Measurements from ENCODE around the gene CCDC71L.

GRCh38 chr7:106693677-106694353 lies 32.9 kb upstream of the CCDC71L start:
- TF ChIP-seq CTCF (IDR thresholded peaks at IDR 0.05) (no peak), ZFX (IDR thresholded peaks at IDR 0.05; ENCODE audit: borderline replicate concordance) (no peak)

Data from 22Rv1 (cell line).